ENCODE measurements around the gene SUGP2.

DNA sequence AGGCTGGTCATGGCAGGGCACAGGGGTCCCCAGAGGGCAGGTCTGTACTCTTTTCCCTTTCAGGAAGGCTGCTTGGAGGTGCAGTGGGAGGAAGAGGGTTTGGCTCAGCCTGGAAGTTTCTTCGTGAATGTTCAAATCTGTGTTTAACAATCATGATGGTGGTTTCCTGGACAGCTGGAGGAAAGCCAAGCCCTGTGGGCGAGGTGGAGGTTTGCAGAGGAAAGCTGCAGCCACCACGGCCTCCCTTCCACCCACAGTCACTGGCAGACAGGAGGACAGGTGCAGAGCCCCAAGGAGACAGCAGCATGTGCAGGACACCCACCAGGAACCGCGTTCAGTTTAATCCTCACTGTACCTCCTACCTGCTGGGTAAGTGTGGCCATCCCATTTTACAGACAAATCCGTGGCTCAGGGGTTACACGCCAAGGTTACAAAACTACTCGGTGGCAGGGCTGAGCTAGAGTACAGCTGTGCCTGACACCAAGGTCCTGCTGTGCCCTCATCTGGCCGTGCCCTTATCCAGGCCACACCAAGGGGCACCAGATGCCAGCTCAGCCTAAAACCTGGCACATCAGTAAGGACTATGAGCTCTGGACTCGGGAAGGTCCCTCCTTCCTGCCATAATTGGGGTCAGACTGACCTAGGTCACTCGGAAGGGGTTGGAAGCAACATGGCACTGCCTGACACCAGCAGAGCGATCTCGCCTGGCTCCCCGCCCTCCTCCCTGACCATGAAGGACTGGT, 34.1 kb downstream of the SUGP2 start:
- TF ChIP-seq POLR2AphosphoS5 (IDR thresholded peaks at IDR 0.05; ENCODE audit: borderline replicate concordance, low read depth, low read length) (no peak), FOXP2 (optimal IDR thresholded peaks at IDR 0.05; ENCODE audit: control extremely low read depth, extremely low read length, insufficient read depth) (no peak), EZH2 (IDR thresholded peaks at IDR 0.05) (no peak)
